ENCODE results near the gene ACTN1. TPM values are rescaled to one million over a fixed set of nuclear protein-coding genes. Genes with fewer than 3 reads are reported as not detected.
A peak's percentile ranks its signal among the peaks of the same experiment; 100 is the strongest.

ACTN1 gene
- total RNA-seq, 3 donors from 2014 or later (not counting 1 experiment from before 2014, with no cell fraction given), result 14.9 to 39.5 (median 19.6) TPM

DNA sequence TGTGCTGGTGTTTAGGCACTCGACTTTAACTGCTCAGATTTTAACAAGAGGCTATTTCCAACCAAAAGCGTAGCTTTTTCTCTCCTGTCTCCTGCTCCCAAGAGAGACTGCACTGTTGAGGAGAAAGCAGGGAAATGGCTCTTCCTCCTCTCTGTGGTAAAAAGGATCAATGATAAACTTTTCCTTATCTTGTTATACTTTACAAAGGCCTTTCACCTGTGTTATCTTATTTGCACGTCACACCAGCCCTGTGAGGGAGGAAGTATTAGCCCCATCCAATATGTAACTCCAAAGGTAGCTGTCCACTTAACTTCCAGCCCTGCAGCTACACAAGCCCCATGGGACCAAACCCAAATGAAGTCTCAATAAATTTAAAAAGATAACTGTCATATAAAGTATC is 153.4 kb downstream of the ACTN1 start:
- Mint-ChIP-seq H3K9me3 (no peaks in the 10 kb centered on the region), H3K36me3 (no peaks in the 10 kb centered on the region), H3K4me1 (peaks cover 9 to 10% of the 10 kb centered on the region in 2 donors), H3K27me3 (ENCODE audit: low read depth in 2 of 2) (no peaks in the 10 kb centered on the region), H3K4me3 (no peak overlapping the region), H3K27ac (no peak overlapping the region)
- no peaks in the 10 kb centered on the region for H3K36me3 ChIP-seq (ENCODE audit: control insufficient read depth, insufficient read depth, low read length)
- H3K9me3 ChIP-seq (ENCODE audit: control insufficient read depth, insufficient read depth, low read length), result no peaks in the 10 kb centered on the region
- ATAC-seq (no peak), DNase-seq (no peak)
- intact Hi-C loops (cut with micrococcal nuclease), result no loop called here
- no peak overlapping the region for H3K4me3 ChIP-seq (ENCODE audit: low read length)
- WGBS (ENCODE audit: insufficient coverage), result 93% methylated on average over 3 of the region's 3 CpGs
- H3K27ac ChIP-seq (ENCODE audit: low read length), result no peak overlapping the region
- TF ChIP-seq, protein P1, sequence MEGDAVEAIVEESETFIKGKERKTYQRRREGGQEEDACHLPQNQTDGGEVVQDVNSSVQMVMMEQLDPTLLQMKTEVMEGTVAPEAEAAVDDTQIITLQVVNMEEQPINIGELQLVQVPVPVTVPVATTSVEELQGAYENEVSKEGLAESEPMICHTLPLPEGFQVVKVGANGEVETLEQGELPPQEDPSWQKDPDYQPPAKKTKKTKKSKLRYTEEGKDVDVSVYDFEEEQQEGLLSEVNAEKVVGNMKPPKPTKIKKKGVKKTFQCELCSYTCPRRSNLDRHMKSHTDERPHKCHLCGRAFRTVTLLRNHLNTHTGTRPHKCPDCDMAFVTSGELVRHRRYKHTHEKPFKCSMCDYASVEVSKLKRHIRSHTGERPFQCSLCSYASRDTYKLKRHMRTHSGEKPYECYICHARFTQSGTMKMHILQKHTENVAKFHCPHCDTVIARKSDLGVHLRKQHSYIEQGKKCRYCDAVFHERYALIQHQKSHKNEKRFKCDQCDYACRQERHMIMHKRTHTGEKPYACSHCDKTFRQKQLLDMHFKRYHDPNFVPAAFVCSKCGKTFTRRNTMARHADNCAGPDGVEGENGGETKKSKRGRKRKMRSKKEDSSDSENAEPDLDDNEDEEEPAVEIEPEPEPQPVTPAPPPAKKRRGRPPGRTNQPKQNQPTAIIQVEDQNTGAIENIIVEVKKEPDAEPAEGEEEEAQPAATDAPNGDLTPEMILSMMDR (IDR thresholded peaks at IDR 0.05), result no peak
- peaks cover 29% of the 10 kb centered on the region for H3K4me1 ChIP-seq (ENCODE audit: control insufficient read depth, insufficient read depth, low read length)
- no peaks in the 10 kb centered on the region for H3K27me3 ChIP-seq (ENCODE audit: control insufficient read depth, insufficient read depth, low read length)

DNA sequence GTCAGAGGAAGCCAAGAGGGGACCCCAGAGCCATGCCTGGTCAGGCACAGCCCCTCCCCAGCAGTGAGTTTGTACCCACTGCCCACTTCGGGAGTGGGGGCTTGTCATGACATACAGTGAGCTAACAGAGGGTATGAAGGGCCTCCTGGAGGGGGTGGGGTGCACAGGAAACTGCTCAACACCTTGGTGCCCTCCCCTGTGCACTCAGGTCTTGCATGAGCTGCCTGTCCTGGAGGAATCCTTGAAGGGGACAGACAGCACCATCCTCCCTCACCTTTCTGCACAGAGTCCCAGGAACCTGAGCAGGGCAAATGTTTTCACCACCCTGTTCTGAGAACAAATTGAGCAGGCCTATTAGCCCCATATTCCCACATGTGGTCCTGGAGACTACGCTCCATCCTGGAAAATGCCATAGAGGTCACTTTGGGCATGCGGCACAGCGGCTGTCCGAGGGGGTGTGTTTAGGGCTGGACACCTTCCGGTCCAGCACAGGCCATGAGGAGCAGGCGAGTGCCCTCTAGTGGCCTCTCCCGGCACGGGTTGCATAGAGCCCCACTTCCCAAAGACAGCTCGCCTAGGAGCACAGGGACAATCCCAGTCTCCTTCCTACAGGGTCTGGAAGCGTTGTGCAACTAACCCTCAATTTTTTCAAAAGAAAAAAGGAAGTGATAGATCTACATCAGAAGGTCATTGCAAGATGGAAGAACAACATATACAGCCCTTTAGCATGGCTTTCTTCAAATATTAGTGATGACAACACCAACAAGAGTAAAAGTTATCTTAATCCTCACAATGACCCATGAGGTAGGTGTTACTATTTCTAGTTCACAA is 154.4 kb downstream of the ACTN1 start:
- intact Hi-C loops (cut with micrococcal nuclease), result no loop called here
- Histone ChIP-seq H3K4me3 (ENCODE audit: low read length) (no peak overlapping the region), H3K27ac (ENCODE audit: low read length) (no peak overlapping the region), H3K4me1 (ENCODE audit: control insufficient read depth, insufficient read depth, low read length) (peaks cover 39% of the 10 kb centered on the region), H3K27me3 (ENCODE audit: control insufficient read depth, insufficient read depth, low read length) (no peaks in the 10 kb centered on the region), H3K9me3 (ENCODE audit: control insufficient read depth, insufficient read depth, low read length) (no peaks in the 10 kb centered on the region), H3K36me3 (ENCODE audit: control insufficient read depth, insufficient read depth, low read length) (no peaks in the 10 kb centered on the region)
- Mint-ChIP-seq H3K4me3 (no peak overlapping the region), H3K27me3 (ENCODE audit: low read depth in 2 of 2) (no peaks in the 10 kb centered on the region), H3K36me3 (no peaks in the 10 kb centered on the region), H3K4me1 (peaks cover 19 to 20% of the 10 kb centered on the region in 2 donors), H3K9me3 (no peaks in the 10 kb centered on the region), H3K27ac (no peak overlapping the region)
- TF ChIP-seq, protein P1 (IDR thresholded peaks at IDR 0.05), result peak; percentile 72
- ATAC-seq, result peak; percentile 50 to 70 (median 54)
- DNase-seq, result peak in 1 of 2 donors; percentile 61
- 62% methylated on average over 11 of the region's 11 CpGs for WGBS (ENCODE audit: insufficient coverage)

DNA sequence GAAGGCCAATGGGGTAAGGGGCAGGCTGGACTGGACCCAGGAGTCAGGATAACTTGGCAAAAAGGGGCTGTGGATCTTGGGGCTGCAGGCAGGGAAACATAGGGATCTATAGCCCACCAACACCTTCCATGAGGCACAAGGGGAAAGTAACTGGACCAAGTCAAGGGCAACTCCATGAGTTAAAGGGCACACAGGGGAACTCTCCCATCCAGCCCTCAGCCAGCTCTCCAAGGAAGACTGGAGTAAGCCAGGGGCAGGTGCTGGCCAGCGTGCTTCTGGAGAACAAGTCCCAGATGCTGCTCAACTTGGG is 154.9 kb downstream of the ACTN1 start:
- H3K27ac Mint-ChIP-seq, result no peak overlapping the region
- Histone ChIP-seq H3K4me3 (ENCODE audit: low read length) (no peak overlapping the region), H3K9me3 (ENCODE audit: control insufficient read depth, insufficient read depth, low read length) (no peaks in the 10 kb centered on the region), H3K27me3 (ENCODE audit: control insufficient read depth, insufficient read depth, low read length) (no peaks in the 10 kb centered on the region), H3K36me3 (ENCODE audit: control insufficient read depth, insufficient read depth, low read length) (no peaks in the 10 kb centered on the region), H3K4me1 (ENCODE audit: control insufficient read depth, insufficient read depth, low read length) (peaks cover 44% of the 10 kb centered on the region), H3K27ac (ENCODE audit: low read length) (no peak overlapping the region)
- H3K36me3 Mint-ChIP-seq, result no peaks in the 10 kb centered on the region
- DNase-seq (no peak), ATAC-seq (no peak)
- 96% methylated on average over 1 of the region's 1 CpG for WGBS (ENCODE audit: insufficient coverage)
- H3K9me3 Mint-ChIP-seq, result no peaks in the 10 kb centered on the region
- TF ChIP-seq, protein P1 (IDR thresholded peaks at IDR 0.05), result no peak
- H3K4me3 Mint-ChIP-seq, result no peak overlapping the region
- H3K4me1 Mint-ChIP-seq, result peaks cover 20 to 22% of the 10 kb centered on the region in 2 donors
- intact Hi-C loops (cut with micrococcal nuclease), result no loop called here
- no peaks in the 10 kb centered on the region for H3K27me3 Mint-ChIP-seq (ENCODE audit: low read depth in 2 of 2)

Other genes with a start within 250 kb of the ACTN1 start
- gene ZFP36L1, start 186.2 kb downstream of the ACTN1 start, total RNA-seq, result 100 to 1,000 TPM; 143 to 167 (median 166) TPM
- gene DCAF5, start 173.8 kb upstream of the ACTN1 start, total RNA-seq, result 100 to 1,000 TPM in 1 of 3 donors, 10 to 100 TPM in 2; 92.0 to 112 (median 99.2) TPM
- gene EXD2, start 212.2 kb upstream of the ACTN1 start, total RNA-seq, result 1 to 10 TPM; 2.0 to 4.9 (median 2.9) TPM